Stimulated activated CD4-positive, alpha-beta T cell treated with anti-CD3 and anti-CD28 coated beads, Interleukin-12 subunit alpha, Interleukin-12 subunit beta, amount 100 ng/mL, for 4 hours (primary cell): ENCODE measurements around the gene SRGAP2C.
"Not testable (repeated sequence)": the region's sequence is repeated elsewhere in the genome, so short reads cannot be mapped to it uniquely, and the experiment has no call there.

Experiments used
- DNase-seq: peaks from one replicate; pipeline ENCODE4 v3.0.0-alpha.2; 2020

The SRGAP2C gene

DNA sequence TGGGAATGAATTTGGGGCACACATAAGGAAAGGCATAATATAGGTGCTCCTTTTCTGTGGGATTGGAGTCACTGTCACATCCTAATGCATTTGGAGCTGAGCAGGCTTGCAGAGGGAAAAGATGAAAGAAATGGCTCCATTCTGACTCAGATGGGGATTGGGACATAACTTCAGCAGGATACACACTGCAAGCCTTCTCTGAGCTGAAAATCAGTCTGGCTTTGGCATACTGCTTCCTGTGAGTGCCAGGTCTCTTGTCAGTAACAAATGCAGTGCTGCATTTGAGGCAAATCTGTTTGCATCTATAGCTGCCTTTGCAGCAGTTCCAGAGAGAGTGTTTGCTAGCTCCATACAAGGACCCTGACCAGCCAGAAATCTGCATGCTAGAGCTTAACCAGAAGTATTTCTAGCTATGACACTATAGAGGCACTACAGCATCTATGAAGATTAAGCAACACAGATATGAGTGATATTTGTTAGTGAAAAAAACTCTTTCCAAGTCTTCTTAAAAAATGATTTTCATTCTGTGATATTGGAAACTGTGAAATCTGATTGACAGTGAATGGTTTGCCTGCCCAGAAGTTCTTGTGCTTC lies 98.9 kb downstream of the SRGAP2C start:
- DNase-seq, result not testable (repeated sequence)

DNA sequence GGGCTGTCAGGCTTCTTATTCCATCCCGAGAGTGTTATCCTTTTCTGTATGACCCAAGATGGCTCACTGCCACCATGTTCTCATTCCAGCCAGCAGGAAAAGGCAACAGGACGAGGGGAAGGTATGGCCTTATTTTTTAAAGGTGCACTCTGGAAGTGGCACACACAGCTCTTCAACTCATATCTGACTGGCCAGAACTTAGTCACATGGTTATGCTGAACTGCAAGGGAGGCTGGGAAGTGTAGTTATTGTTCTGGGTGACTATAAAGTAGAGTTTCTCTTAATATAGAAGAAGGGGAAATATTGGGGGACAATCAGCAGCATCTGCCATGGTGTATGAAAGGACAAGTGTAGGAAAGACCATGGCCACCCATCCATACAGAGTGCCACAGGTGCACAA lies 107.8 kb downstream of the SRGAP2C start:
- DNase-seq, result not testable (repeated sequence)

DNA sequence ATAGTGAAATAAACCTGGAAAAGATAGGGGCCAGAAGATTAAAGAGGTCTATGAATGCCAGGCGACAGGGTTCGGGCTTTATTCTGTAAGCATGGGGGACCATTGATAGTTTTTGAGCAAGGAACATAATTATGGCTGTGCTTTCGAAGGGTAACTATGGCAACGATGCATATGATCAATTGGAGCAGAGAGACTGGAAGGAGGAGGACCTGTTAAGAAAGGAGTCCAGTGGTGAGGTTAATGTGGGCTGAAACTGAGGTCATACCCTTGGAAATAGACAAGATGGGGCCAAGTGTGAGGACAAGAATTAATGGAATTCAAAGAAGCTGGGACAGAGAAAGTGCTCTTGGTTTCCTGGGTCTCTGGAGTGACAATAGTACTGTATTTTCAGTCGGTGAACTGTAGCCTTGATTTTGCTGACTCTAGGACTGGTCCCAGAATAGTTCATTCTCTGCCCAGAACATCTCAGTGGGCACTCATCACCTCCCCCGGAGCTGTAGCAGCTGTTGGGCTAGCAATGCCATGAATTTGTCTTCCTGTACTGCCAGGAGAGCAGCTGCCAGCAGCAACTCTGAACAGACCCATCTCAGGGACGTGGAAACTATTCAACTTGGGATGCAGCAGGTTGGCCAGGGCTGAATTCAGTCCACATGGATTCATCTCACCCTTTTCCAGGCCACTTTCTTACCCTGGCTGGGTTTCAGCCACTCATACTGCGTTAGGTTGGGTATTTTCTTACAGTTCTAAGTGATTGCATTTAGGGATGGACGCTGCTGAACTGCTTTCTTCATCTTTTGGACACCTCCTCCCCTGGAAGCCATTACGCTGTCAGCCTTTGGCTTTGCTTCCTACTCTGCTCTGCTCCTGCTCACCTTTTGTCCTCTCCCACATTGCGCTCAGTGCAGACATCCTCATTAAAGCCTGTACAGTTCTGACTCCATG lies 108.8 kb downstream of the SRGAP2C start:
- not testable (repeated sequence) for DNase-seq

DNA sequence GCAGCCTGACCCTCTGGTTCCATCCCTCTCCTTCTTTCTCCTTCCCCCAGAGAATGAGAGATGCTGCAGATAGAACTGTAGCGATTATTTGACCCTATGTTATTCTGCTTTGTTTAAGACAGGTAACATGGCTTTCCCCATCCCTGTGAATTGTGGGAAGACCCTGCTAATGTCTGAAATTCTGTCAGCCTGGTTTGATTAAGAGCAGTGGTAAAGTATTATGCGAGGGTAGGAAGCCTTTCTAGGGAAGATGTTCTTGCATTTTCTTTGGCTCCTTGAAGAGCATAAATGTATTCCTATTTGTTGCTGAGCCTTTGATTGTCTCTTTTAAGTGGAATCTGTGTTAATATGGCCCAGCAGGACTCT lies 109.4 kb downstream of the SRGAP2C start:
- DNase-seq, result not testable (repeated sequence)

DNA sequence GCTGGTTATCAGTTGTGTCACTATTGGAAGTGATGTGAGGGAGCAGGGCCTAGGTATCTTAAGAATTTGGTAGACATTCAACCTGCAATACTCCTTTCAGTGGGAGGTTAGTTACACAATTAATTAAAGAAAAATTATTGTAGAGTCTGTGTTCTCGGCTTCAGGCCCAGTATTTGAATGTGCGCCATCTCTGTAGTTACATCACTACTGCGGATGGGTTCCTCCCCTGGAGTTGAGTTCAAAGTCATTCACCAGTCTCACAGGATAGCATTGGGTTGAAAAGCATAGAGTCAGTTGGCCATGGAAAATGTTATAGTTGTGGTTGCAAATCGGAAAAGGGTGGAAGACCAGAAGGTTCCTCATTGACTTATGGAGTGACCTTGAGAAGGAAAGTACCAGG lies 111.8 kb downstream of the SRGAP2C start:
- DNase-seq, result not testable (repeated sequence)

DNA sequence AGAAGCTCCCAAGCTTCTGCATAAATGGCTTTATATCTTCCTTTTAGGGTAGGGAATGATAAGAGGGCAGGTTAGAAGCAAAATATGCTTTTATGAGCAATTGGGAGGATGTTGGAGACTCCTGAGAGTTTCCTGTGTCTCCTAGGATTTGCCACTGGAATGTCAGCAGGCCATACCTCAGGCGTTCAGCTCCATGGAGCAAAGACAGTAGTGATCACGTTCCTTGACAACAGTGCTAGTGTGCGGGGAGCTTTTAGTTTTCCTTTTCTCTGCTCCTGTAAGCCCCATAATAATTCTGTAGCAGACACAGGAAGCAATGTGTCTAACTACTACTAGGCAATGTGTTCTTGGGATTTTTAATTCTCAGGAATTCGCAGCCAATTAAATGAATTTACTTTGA lies 113.8 kb downstream of the SRGAP2C start:
- not testable (repeated sequence) for DNase-seq

DNA sequence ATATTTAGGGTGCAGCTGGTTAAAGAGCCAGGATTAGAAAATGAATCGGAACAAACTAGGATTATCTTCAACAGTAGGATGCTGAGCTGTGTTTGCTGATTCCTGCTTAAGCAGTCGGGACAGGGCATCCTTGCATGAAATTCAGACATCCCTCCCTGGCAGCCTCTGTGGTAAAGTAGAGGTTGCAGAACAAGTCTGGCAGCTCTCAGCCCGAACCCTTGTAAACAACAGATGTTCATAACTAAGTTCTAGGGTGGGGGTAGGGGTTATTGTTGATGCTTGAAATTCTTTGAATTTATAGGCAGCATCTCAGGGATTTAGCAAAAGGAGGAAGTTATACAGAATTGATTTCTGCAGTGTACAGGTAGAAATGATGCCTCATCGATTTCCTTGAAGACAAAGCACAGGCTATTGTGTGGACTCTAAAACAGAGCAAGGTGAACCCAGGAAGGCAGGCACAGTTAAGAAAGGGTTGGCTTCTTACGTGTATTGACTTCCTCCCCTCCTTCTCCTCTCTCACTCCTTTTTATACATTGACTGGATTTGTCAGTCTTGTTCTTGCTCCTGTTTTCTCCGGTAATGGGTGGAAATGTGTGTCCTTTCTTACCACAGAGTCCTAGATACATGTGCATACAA lies 114.9 kb downstream of the SRGAP2C start:
- DNase-seq, result not testable (repeated sequence)

DNA sequence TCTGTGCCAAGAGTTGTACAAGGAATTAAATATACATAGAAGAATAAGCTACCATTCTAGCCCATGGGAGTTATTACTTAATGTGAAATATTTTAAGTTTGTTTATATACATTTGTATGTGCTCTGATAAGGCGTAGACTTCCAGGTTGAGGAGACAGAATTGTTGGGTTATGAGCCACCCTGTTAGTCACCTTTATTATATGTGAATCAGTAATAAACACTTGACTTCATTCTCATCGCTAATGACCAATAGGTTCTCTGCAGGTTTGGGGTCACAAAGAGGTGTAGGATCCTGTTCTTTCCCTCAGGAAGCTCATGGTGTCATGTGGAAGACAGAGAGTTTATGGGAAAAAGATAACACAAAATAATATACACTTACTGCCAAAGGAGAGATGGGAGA lies 117.1 kb downstream of the SRGAP2C start:
- DNase-seq, result not testable (repeated sequence)

DNA sequence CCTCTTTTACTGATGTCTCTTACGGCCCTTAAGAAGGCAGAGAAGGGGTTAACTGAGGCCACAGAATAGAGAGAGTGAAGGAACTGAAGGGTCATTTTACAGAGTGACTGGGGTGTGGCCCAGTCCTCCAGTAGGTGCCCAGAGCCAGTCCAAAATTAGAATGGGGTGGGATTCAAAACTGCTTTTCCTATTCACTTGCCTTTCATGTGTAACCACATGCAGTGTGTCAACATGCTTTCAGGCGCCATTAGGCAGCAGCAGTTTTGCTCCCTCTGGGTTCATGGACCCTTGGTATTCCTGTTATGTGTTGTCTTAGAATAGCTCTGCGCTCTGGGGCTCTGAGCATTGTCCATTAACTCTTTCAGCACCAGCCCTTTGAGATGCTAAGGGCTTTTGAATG lies 123.0 kb downstream of the SRGAP2C start:
- not testable (repeated sequence) for DNase-seq

DNA sequence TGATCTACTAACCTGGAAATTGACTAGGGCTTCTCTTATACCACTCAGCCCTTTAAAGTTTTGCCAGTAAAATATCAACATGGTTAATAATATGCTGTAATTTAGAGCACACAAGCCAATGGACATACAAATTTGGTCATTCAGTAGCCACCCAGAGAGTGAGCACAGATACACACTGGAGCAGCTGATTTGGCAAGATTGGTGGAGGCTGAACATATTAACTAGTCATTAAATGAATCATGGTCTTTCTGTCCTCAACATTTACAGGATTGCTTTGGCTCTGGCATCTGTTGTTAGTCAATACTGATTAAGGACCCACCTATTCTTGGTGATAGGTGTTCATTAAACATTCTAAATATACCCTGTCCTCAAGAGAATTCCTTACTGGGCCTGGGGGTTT lies 130.7 kb downstream of the SRGAP2C start:
- not testable (repeated sequence) for DNase-seq

DNA sequence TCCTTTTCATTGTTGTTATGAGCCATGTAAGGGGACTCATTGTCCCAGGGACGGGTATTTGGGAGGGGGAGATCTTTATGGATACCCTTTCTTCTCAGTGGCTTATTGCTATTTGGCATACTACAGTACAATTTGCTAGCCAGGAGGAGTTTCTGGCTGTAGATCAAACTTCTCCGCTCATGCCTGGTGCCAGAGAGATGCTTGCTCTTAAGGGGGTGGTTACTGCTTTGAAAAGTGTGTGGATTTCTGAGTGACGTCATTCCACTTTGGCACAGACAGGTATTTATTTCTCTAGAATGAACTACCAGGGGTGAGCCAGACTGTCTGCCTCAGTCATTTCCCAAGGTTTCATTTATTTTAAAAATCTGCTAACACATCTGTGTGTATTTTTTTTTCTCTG lies 131.3 kb downstream of the SRGAP2C start:
- DNase-seq, result not testable (repeated sequence)

DNA sequence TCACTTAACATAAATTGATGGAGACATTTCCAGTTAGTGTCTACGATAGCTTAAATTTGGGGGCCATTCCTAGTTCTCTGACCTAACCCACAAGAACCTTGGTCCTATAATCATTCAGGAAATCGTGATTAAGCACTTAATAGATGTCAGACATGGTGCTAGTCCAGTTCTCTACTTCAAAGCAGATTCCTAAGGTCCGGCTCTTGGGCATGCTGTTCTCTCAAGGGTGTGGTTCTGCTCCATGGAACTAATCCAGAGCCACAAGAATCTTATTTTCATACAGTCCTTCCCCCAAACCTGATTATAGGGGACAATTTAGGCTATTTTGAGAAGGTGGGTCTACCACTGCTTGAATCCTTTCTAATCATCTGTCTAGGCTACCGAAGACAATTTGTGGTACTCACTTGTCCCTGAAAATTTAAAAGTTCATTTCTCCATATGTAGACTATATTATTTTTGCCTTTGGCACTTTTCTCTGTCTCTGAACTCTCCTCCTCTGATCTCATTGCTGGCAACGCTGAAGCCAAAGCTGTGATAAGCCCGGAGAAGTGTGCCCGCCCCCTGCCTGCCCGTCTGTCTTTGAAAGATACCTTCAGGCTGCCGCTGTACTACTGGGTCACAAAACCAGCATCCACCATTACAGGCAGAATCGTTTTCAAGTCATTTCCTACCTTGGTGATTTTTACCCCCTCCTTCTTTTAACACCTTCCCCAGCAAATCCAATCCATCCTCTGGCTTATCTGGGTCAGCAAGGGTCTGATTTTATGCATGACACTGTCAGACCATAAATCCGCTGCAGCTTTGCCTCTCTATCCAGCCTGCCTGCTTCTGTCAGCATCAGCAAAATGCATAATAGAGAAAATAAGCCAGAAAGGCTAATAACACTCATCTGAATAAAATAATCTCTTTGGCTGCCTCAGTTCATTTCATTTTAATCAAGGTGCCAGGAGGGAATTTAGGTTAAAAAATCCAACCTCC lies 133.0 kb downstream of the SRGAP2C start:
- DNase-seq, result not testable (repeated sequence)

DNA sequence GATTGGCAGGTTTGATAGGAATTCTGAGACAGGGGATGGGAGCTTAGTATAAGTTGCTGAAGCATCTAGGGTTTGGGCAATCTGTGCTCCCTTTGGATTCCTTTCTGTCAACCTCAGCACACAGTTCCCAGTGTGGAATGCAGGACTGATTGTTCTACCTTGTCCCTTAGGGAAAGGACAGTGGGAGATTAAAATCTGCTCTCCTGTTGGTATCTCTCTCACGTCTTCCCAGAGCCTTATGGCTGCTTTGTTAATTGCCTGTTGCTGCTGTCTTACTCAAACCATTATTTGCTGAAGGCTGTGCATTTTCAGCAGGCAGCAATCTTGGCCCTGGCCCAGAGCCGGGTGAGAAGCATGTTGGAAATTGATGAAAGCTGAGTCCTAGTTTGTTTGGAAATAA lies 133.9 kb downstream of the SRGAP2C start:
- DNase-seq, result not testable (repeated sequence)

DNA sequence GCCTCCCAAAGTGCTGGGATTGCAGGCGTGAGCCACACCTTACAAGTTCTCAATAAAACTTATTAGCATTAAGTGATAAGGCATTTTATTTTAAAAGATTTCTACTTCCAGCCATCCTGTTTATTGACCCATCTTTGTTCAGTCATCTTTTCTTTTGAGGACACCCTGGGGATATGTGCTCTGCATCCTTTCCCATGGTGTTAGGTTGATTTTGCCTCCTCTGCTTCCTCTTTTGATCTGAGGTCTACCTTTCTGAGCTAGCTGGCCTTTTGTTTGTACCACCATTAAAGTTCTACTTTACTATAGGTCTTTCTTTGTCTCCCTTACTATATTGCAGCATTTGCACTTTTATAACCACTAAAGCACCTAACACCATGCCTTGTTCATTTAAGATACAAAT lies 136.9 kb downstream of the SRGAP2C start:
- not testable (repeated sequence) for DNase-seq

DNA sequence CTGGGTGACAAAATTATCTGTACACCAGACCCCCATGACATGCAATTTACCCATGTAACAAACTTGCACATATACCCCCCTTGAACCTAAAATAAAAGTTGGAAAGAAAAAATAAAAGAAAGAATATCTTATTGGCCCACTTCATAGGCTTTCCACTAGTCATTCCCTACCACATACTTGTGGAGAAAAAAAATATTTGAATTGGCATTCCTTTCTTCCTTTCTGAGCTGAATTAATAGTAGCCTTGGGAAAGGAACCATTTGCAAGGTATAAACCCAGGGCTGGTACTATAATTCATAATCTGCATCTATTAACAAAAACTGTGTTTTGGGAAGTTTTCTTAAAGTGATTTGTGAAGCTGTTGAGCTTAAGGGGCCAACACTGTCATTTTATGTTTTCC lies 140.0 kb downstream of the SRGAP2C start:
- not testable (repeated sequence) for DNase-seq

DNA sequence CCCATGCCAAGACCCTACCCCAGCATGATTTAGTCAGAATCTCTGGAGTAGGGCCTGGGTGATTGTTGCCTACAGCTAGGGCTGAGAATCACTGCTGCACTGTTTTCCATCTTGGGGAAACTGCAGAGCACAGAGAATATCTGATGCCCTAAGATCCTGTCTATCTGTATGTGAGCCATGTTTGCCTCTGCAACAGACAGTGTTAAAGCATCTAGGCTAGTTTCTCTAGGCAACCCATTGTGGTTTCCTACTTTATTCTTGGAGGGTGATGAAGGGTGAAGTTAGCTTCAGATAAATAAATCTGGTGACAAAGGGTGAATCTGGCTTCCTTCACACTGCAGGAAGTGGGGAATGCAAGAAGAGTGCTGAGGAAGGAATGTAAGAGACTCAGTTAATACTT lies 147.4 kb downstream of the SRGAP2C start:
- not testable (repeated sequence) for DNase-seq

DNA sequence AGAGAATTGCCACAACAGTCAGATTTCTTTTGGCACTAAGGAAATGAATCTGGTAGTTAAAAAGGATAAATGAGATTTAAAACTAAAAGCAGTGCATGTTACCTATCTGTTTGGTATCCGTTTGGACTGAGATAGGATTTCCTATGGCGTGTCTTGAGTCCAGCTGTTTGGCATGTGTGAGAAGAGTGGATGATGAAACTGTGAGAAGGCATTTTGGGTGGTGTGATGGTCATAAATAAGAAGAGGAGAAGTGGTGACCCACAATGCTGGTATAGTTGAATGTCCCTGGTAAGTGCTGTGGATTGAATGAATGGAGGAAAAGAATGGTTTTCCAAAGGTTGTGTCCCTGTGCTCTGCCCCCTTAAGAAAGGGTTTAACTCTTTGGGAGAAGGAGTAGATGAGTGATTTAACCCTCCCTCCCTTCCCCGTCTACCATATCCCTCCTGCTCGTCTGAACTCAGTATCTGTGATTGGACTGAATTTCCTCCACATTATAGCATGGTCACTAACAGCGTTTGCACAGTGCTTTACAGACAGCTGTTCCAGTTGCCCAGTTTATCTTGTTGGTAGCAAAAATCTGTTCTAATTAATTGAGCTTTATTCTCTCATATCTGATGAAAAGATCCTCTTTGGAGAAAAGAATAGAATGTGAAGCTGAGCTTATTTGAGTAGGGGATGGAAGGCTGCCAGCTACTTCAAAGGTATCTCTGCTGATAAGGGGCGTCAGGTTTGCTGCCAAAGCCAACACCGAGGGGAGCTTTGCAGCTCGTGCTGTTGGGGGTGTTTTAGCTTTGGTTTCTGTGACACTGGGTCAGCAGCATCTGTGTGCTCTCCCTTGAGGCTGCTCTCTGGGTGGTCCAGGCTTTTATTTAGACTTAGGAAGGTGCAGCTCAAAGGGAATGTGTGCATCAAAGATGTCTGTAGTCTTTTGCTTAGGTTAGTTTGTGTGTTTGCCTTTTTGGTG lies 148.1 kb downstream of the SRGAP2C start:
- not testable (repeated sequence) for DNase-seq

DNA sequence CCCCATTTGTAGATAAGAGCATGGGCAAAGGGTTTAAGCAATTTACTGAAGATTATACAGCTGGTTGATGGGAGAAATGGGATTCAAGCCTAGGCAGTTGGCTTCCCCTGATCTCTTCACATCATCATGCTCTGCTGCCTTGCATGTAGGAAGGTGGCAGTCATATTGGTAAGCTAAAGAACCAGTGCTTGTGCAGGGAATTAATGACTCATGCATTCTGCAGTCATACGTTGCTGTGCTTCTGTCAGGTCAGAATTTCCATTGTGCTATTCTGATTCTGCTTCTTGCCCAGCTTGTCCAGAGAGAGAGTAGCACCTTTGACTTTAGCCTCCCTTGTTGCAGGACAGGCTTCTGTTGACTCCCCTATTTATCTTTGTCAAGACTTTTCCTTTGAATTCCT lies 153.2 kb downstream of the SRGAP2C start:
- DNase-seq, result not testable (repeated sequence)

DNA sequence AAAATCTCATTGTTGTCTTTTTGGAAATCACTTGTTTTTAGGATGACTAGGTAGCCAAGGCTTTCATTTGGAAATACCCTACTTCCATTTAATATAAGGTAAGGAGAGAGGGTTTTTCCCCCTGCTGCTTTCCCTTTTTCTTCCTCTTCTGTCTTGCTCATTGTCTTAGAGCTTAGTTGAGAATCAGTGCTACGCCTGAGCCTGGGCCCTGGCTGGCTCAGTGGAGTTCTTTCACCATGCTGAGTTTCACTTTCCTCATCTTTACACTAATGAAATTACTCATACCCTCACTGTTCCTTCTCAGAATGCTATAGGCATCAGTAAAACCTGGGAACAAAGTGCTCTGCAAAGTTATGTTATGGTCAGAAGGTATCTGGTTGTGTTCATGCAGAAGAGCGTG lies 154.8 kb downstream of the SRGAP2C start:
- DNase-seq, result not testable (repeated sequence)

DNA sequence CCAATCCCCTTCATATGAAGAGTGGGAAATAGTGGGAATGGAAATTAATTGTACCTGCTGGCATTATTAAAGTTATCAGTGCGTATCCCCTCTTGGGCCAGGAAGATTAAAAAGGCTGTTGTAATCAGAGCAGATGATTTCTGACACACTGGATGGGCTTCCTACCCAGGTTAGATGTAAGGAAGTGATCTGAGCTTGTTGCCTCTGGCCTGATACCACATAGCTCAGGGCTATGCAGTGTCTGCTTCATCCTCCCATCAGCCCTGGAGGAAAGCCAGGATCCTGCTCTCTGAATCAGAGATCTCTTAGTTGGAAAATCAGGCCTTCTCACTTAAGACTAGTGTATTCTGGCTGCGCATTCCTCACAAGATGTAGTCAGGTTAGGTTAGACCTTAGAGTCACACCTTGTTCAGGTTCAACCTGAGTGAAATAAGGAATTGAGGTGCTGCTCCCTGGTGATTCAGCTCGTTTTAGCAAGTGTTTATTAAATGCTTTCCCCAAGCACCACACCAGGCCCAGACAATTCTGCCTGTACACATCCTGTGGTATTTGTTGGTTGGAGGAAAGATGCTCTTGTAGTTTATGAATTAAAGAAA lies 158.6 kb downstream of the SRGAP2C start:
- DNase-seq, result not testable (repeated sequence)

DNA sequence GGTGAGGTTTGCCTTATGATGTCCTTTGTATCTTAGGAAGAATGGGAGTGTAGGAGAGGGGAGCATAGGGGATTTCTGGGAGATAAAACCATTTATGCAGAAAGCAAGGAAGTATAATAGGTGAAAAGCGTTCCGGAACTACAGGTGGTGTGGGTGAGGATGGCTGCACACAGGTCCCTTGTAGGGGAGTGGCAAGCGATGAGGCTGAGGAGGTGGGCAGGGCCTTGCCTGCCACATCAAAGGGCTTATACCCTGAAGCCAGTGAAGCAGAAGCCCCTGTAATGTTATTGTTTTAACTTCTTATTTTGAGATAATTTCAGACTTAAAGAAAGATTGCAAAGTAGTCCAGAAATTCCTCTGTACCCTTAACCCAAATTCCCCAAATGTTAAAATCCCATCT lies 159.6 kb downstream of the SRGAP2C start:
- DNase-seq, result not testable (repeated sequence)
